HCT116 (cell line): ENCODE data around the gene NFKB1.

Source experiments
- POLR2AphosphoS5 ChIP-seq: IDR thresholded peaks from 2 replicates; pipeline ENCODE4 v1.6.1; 2011; ENCODE audit warnings: mild to moderate bottlenecking, low read depth, low read length, moderate library complexity
- SRF ChIP-seq: IDR thresholded peaks from 2 replicates; pipeline ENCODE4 v1.6.1; 2012; ENCODE audit warnings: low read depth
- TF ChIP-seq, protein P1 (sequence below), 3 experiments: fragments of 200-600 bp in 1 of 3; sonication (generic) in 1 of 3; IDR thresholded peaks in 2 of 3; conservative IDR thresholded peaks in 1 of 3; 2 replicates each; pipeline ENCODE4 v1.5.1; 2012 to 2017; ENCODE audit warnings: low read depth in 2 of 3, low read length in 2 of 3, antibody characterized with exemption in 1 of 3, borderline replicate concordance in 1 of 3, control low read depth in 1 of 3, mild to moderate bottlenecking in 1 of 3, mixed read lengths in 1 of 3, mixed run types in 1 of 3, moderate library complexity in 1 of 3; ENCODE audit not compliant: insufficient read depth in 1 of 3

DNA sequence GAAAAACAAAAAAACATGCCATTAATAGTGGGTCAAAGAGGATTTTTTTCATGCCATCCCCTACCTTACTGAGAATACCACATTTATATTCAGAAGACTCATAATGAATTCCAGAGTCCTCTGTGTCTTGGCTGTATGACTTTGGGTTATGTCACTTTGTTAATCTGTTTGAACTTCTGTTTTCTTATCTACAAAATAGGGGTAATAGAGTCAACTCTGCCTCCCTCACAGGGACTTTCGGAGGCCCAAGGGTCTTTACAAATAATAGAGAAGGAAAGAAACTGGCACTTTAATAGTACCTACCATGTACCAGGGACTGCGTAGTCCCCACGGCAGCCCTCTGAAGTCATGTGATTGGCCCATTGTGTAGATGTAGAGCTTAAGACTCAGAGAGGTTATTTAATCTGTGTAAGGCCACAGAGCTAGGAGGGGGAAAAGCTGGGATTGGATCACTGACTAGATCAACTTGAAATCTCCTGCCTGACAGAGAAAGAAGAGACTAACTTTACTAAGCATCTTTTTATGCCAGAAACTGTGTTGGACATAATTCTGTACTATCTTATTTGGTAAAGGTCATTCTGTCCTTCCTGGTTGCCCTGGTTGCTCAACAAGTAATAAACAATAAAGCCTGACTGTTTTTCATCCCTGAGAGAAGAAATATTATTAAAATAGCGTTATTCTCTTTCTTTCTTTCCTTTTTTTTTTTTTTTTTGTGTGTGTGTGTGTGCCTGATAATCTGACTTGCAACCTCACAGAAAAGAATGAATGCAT, 59.6 kb downstream of the NFKB1 start:
- TF ChIP-seq SRF (no peak), POLR2AphosphoS5 (no peak)
- TF ChIP-seq, protein P1, sequence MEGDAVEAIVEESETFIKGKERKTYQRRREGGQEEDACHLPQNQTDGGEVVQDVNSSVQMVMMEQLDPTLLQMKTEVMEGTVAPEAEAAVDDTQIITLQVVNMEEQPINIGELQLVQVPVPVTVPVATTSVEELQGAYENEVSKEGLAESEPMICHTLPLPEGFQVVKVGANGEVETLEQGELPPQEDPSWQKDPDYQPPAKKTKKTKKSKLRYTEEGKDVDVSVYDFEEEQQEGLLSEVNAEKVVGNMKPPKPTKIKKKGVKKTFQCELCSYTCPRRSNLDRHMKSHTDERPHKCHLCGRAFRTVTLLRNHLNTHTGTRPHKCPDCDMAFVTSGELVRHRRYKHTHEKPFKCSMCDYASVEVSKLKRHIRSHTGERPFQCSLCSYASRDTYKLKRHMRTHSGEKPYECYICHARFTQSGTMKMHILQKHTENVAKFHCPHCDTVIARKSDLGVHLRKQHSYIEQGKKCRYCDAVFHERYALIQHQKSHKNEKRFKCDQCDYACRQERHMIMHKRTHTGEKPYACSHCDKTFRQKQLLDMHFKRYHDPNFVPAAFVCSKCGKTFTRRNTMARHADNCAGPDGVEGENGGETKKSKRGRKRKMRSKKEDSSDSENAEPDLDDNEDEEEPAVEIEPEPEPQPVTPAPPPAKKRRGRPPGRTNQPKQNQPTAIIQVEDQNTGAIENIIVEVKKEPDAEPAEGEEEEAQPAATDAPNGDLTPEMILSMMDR (IDR thresholded peaks at IDR 0.05 in 2 of 3, conservative IDR thresholded peaks at IDR 0.05 in 1 of 3; ENCODE audit: borderline replicate concordance in 1 of 3, insufficient read depth in 1 of 3, low read depth in 2 of 3, low read length in 2 of 3), result no peak
